K562 (cell line): Measurements from ENCODE around the gene CPLANE2. TPM values are rescaled to one million over a fixed set of nuclear protein-coding genes. Genes with fewer than 3 reads are reported as not detected.

Experiments used
- ATAC-seq: fragments of 200-7000 bp; cut with Tn5 transposase; 3 replicates; pipeline ENCODE4 v1.9.1; 2020; ENCODE audit warnings: moderate library complexity
- BruUV-seq: library from RNA; stranded (reverse); fragments of 400-500 nt; replicated peaks from 2 replicates; lab custom pipeline; 2021; lab: Mats Ljungman, UMichigan
- CTCF ChIA-PET: fragments of 300-600 bp; formaldehyde crosslinking; extraction: SDS; loops from one replicate; lab custom pipeline; 2021; ENCODE audit warnings: low intra/inter-chr PET ratio; lab: Yijun Ruan, JAX
- POLR2A ChIA-PET: fragments of 300-600, 350-650 bp; sonication (Branson Sonifier 250); formaldehyde crosslinking; extraction: SDS; loops from one replicate; lab custom pipeline; 2021; ENCODE audit warnings: antibody characterized with exemption, inconsistent platforms; lab: Yijun Ruan, JAX
- DNase-seq, 4 experiments: peaks; one replicate each; pipeline versions ENCODE4 v3.0.0 to v3.0.0-alpha.2; 2011 to 2018; ENCODE audit warnings: low spot score in 3 of 4, mixed read lengths in 3 of 4; ENCODE audit errors: extremely low read depth in 1 of 4
- FAIRE-seq: peaks from 2 replicates; lab custom pipeline; 2011; peaks lifted over from hg19 to GRCh38; lab: Jason Lieb, UNC
- H2AFZ ChIP-seq: 2 replicates; pipeline ENCODE4 v1.6.0; 2011; ENCODE audit warnings: low read depth, low read length, control low read depth, inconsistent platforms
- H3K27ac ChIP-seq: fragments of 200-600 bp; 3 replicates; pipeline ENCODE4 v1.8.0; 2011; ENCODE audit warnings: low read depth, mild to moderate bottlenecking, control low read depth, inconsistent platforms, low read length, moderate library complexity, mixed read lengths; ENCODE audit errors: extremely low read depth
- H3K27me3 ChIP-seq, 2 experiments: fragments of 300-600 bp in 1 of 2; 2 replicates in 1 of 2; 3 replicates in 1 of 2; pipeline versions ENCODE4 v1.6.0 to v1.8.0; 2011; ENCODE audit warnings: inconsistent platforms in 2 of 2, low read length in 2 of 2, mild to moderate bottlenecking in 1 of 2, mixed read lengths in 1 of 2, moderate library complexity in 1 of 2; ENCODE audit not compliant: control insufficient read depth in 2 of 2, insufficient read depth in 2 of 2
- H3K36me3 ChIP-seq: fragments of 300-600 bp; 3 replicates; pipeline ENCODE4 v1.8.0; 2011; ENCODE audit warnings: mild to moderate bottlenecking, low read length, inconsistent platforms; ENCODE audit not compliant: control insufficient read depth, insufficient read depth
- H3K4me1 ChIP-seq, 2 experiments: fragments of 200-600 bp in 1 of 2; replicated peaks in 1 of 2; 2 replicates in 1 of 2; 3 replicates in 1 of 2; pipeline versions ENCODE4 v1.5.1 to v1.8.0; 2011; ENCODE audit warnings: inconsistent platforms in 2 of 2, low read length in 2 of 2, mild to moderate bottlenecking in 1 of 2, mixed read lengths in 1 of 2, moderate library complexity in 1 of 2; ENCODE audit not compliant: control insufficient read depth in 2 of 2, insufficient read depth in 2 of 2
- H3K4me2 ChIP-seq: 2 replicates; pipeline ENCODE4 v1.6.1; 2011; ENCODE audit warnings: low read length, control low read depth, inconsistent platforms, mixed read lengths; ENCODE audit not compliant: insufficient read depth
- H3K4me3 ChIP-seq: fragments of 200-600 bp; sonication (generic), shearing (Covaris generic); 2 replicates; pipeline ENCODE4 v1.5.1; 2016; ENCODE audit warnings: control low read depth, inconsistent platforms
- H3K79me2 ChIP-seq: fragments of 200-600 bp; 3 replicates; pipeline ENCODE4 v1.8.0; 2011; ENCODE audit warnings: low read length, inconsistent platforms; ENCODE audit not compliant: control insufficient read depth, insufficient read depth
- H3K9ac ChIP-seq, 2 experiments: 2 replicates each; pipeline versions ENCODE4 v1.6.0 to v1.6.1; 2011; ENCODE audit warnings: low read depth in 2 of 2, low read length in 2 of 2, control low read depth in 1 of 2, inconsistent platforms in 1 of 2, mild to moderate bottlenecking in 1 of 2, mixed read lengths in 1 of 2; ENCODE audit not compliant: insufficient read depth in 1 of 2
- H3K9me1 ChIP-seq: one replicate; pipeline ENCODE4 v1.6.0; 2011; ENCODE audit warnings: inconsistent platforms, mild to moderate bottlenecking, low read length, moderate library complexity; ENCODE audit not compliant: control insufficient read depth, insufficient read depth
- H3K9me3 ChIP-seq: replicated peaks from 2 replicates; pipeline ENCODE4 v1.5.1; 2011; ENCODE audit warnings: low read depth, low read length, inconsistent platforms; ENCODE audit not compliant: control insufficient read depth, insufficient read depth
- H4K20me1 ChIP-seq: replicated peaks from 2 replicates; pipeline ENCODE4 v1.6.1; 2011; ENCODE audit warnings: low read length, inconsistent platforms, mixed read lengths; ENCODE audit not compliant: control insufficient read depth, insufficient read depth
- CHD1 ChIP-seq: fragments of 200-600 bp; sonication (generic); IDR thresholded peaks from one replicate; pipeline ENCODE4 v1.6.1; 2012; ENCODE audit warnings: mild to moderate bottlenecking, moderate library complexity, low read length, inconsistent platforms
- IRF2 ChIP-seq: sonication (generic); formaldehyde crosslinking; IDR thresholded peaks from 2 replicates; pipeline ENCODE4 v1.8.1; 2022; ENCODE audit warnings: mild to moderate bottlenecking, missing genetic modification reagents
- MTA2 ChIP-seq: fragments of 450-650 bp; IDR thresholded peaks from 2 replicates; pipeline ENCODE4 v1.6.1; 2016; ENCODE audit warnings: low read depth
- U2AF2 ChIP-seq: fragments of 200-400 bp; formaldehyde crosslinking; optimal IDR thresholded peaks from 2 replicates; pipeline ENCODE3; 2017; ENCODE audit warnings: low read depth, mild to moderate bottlenecking, low read length
- ZNF165 ChIP-seq: fragments of 250-450 bp; sonication (Bioruptor Pico); IDR thresholded peaks from 2 replicates; pipeline ENCODE4 v1.4.0; 2020; ENCODE audit warnings: borderline replicate concordance
- ZNF41 ChIP-seq: fragments of 250-450 bp; sonication (Bioruptor Pico); conservative IDR thresholded peaks from 2 replicates; pipeline ENCODE4 v1.4.0; 2020; ENCODE audit warnings: mild to moderate bottlenecking
- WGBS: fragments of 100-300 bp; shearing (Covaris generic); methylation state at CpG from one replicate; pipeline ENCODE4 v1.1.6; 2016; ENCODE audit warnings: low coverage, mixed read lengths; ENCODE audit not compliant: insufficient coverage; ENCODE audit errors: missing lambda C conversion rate; 5-methylcytosine and 5-hydroxymethylcytosine counted together
- in situ Hi-C: fragments of 300-500 bp; cut with MboI; formaldehyde crosslinking; loops from 4 replicates; pipeline ENCODE4 v1.15.0; 2018; ENCODE audit warnings: inconsistent platforms, mixed read lengths
- intact Hi-C: fragments of 100-400 bp; cut with micrococcal nuclease; formaldehyde crosslinking; loops from 2 replicates; pipeline ENCODE4 v1.14.2; 2022
- polyA plus RNA-seq, 8 experiments: library from polyadenylated mRNA; depleted of rRNA in 4 of 8; stranded (reverse) in 5 of 8; unstranded in 3 of 8; fragments of >200 nt; fragmentation: Nextera tagmentation in 2 of 8; fragmentation: Illumina TruSeq in 1 of 8; extraction: Ambion mirVana in 2 of 8; extraction: Trizol in 1 of 8; gene quantifications; 2 replicates each; pipeline versions ENCODE4 v1.2.1 to v1.2.3, GENCODE V29; 2011 to 2014; ENCODE audit warnings: inconsistent platforms in 1 of 8, missing spikeins in 1 of 8
- total RNA-seq, 7 experiments: library from RNA; depleted of rRNA in 6 of 7; stranded (reverse); fragments of >200 nt in 6 of 7; fragmentation: Illumina TruSeq in 2 of 7; extraction: Trizol in 2 of 7; gene quantifications; 2 replicates each; pipeline versions ENCODE4 v1.2.1 to v1.2.3, GENCODE V29; 2011 to 2021; ENCODE audit warnings: low replicate concordance in 1 of 7
- TF ChIP-seq, protein P1 (sequence below): fragments of 250-450 bp; sonication (Bioruptor Pico); IDR thresholded peaks from 2 replicates; pipeline ENCODE4 v1.4.0; 2020

CPLANE2 gene
- total and polyA plus RNA-seq, 9 of the 15 experiments (the other 6 are each of a cell fraction or from before 2014, with no cell fraction given): 0.17 to 20.9 (median 8.1) TPM

DNA sequence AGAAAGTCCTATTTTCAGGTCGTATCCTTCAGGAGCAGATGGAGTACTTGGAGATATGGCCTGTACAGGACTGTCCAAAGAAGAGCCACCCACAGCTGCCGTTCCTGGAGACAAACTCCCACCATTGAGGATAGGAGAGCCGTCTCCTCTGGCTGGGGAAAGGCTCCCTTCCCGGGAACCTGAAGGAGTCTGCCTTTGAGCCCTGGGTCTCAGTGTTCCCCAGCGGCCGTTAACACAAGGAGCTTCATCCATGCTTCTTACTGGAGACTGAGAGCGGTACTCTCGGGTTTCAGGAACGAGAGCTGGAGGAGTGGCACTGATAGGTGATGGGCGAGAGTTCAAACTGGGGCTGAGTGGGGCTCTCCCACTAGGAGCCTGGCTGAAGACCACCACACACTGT, 14.4 kb upstream of the CPLANE2 start:
- no peak overlapping the region for H3K27ac ChIP-seq
- ATAC-seq (no peak), FAIRE-seq (no peak), DNase-seq (no peak)
- CTCF ChIA-PET: no interaction called here
- H3K9ac ChIP-seq: no peak overlapping the region
- H2AFZ ChIP-seq: no peak overlapping the region
- POLR2A ChIA-PET: interaction anchor here (1.0 to 1.7 kb wide), 2 partner anchors 12 to 14 kb away, joined by 4 to 7 read pairs; partner anchors contain the start of gene CPLANE2
- H3K4me1 ChIP-seq: peaks cover 8 to 32% of the 10 kb centered on the region in 2 experiments
- TF ChIP-seq MTA2: no peak
- no peak for TF ChIP-seq CHD1
- no peak for TF ChIP-seq IRF2 (CRISPR knock-in tag)
- TF ChIP-seq ZNF165 (CRISPR knock-in tag): no peak
- no peak for TF ChIP-seq ZNF41 (CRISPR knock-in tag)
- no peak for TF ChIP-seq U2AF2
- TF ChIP-seq, protein P1, sequence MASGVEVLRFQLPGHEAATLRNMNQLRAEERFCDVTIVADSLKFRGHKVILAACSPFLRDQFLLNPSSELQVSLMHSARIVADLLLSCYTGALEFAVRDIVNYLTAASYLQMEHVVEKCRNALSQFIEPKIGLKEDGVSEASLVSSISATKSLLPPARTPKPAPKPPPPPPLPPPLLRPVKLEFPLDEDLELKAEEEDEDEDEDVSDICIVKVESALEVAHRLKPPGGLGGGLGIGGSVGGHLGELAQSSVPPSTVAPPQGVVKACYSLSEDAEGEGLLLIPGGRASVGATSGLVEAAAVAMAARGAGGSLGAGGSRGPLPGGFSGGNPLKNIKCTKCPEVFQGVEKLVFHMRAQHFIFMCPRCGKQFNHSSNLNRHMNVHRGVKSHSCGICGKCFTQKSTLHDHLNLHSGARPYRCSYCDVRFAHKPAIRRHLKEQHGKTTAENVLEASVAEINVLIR (CRISPR knock-in tag): no peak
- H3K36me3 ChIP-seq: peaks cover 86% of the 10 kb centered on the region
- H3K27me3 ChIP-seq: no peaks in the 10 kb centered on the region
- H3K79me2 ChIP-seq: peaks cover 6% of the 10 kb centered on the region; the same call in 1 of the 3 replicates
- H4K20me1 ChIP-seq: no peaks in the 10 kb centered on the region
- no peak overlapping the region for H3K4me3 ChIP-seq
- no peak overlapping the region for H3K4me2 ChIP-seq
- no peaks in the 10 kb centered on the region for H3K9me3 ChIP-seq
- WGBS: 95% methylated on average over 10 of the region's 10 CpGs
- in situ Hi-C loops: no loop called here
- peaks cover 7% of the 10 kb centered on the region for H3K9me1 ChIP-seq
- BruUV-seq: no TSS peak
- intact Hi-C loops: no loop called here
